NOMO-1 (cell line): ENCODE data around the gene OR4C16.

Experiments used
- DNase-seq, 2 experiments: peaks; one replicate each; lab custom pipeline; 2025; ENCODE audit not compliant: unreplicated experiment in 2 of 2; lab: John Stamatoyannopoulos, UW

Gene OR4C16

GRCh38 chr11:55571828-55572227 lies at the start of gene OR4C16:
Gene OR4C16, plus strand, starts transcription at chr11:55572128. Its CDS starts 0 bp downstream, at chr11:55572128.
- no peak for DNase-seq

- no peak for DNase-seq
Observed at GRCh38 chr11:55554169-55554568, 17.8 kb upstream of the OR4C16 start, which contains the start of gene OR4C15. Gene OR4C15, plus strand, starts transcription at chr11:55554469. Its CDS starts 0 bp downstream, at chr11:55554469.

GRCh38 chr11:55572548-55572947 lies 620 bp downstream of the OR4C16 start:
- DNase-seq: peak in 1 of 2 experiments; percentile 22

- no peak for DNase-seq
Observed at GRCh38 chr11:55607545-55607944, 35.6 kb downstream of the OR4C16 start, which contains the start of gene OR4C11. Gene OR4C11, minus strand, starts transcription at chr11:55607645. Its CDS starts 3,272 bp downstream, at chr11:55604373.
